GM23248 (cell line): ENCODE measurements around the gene FOXL1.

ENCODE experiments used
- EZH2 ChIP-seq: fragments of 200-600 bp; sonication (generic); IDR thresholded peaks from 2 replicates; pipeline ENCODE4 v1.6.1; 2018; ENCODE audit warnings: antibody characterized with exemption, mild to moderate bottlenecking; ENCODE audit not compliant: insufficient read depth, poor library complexity, severe bottlenecking
- EZH2phosphoT487 ChIP-seq: fragments of 200-600 bp; sonication (generic); IDR thresholded peaks from 2 replicates; pipeline ENCODE4 v1.6.1; 2018; ENCODE audit warnings: antibody characterized with exemption, moderate library complexity, mild to moderate bottlenecking, low read depth; ENCODE audit not compliant: insufficient read depth

DNA sequence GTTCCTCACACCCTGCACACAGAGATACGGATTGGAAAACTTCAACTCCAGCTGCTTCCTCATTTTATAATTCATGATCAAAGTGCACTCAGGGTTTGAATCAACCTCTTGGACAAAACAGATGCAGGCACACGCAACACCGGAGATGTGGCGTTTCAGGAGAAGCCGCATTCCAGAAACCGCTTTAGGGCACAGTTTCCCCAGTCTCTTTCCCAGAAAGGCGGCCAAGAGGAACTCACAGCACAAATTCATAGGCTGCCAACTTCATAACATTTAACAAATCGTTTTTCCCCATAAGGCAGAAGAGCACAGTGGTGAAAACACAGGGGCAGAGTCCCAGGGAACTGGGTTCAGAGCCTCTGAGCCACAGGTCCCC lies 31.7 kb upstream of the FOXL1 start:
- TF ChIP-seq EZH2 (no peak), EZH2phosphoT487 (no peak)
